ENCODE data around the gene PTPRO.
A peak's percentile ranks its signal among the peaks of the same experiment; 100 is the strongest.

The PTPRO gene

GRCh38 chr12:15558915-15559528 lies 236.7 kb downstream of the PTPRO start:
- DNase-seq (ENCODE audit: low spot score), result no peak

- DNase-seq (ENCODE audit: low spot score), result no peak
These were observed 239.1 kb downstream of the PTPRO start for GRCh38 chr12:15561396-15561795.

GRCh38 chr12:15562263-15562662 lies 240.0 kb downstream of the PTPRO start:
- DNase-seq (ENCODE audit: low spot score), result no peak

- peak; percentile 66 for DNase-seq (ENCODE audit: low spot score)
These were observed 241.4 kb downstream of the PTPRO start for GRCh38 chr12:15563663-15564062.

- no peak for DNase-seq (ENCODE audit: low spot score)
These were observed 252.0 kb downstream of the PTPRO start for GRCh38 chr12:15574353-15574752.

- DNase-seq (ENCODE audit: low spot score), result peak; percentile 21
These were observed 253.6 kb downstream of the PTPRO start for GRCh38 chr12:15575671-15576541.

- no peak for DNase-seq (ENCODE audit: low spot score)
These were observed 258.1 kb downstream of the PTPRO start for GRCh38 chr12:15580431-15580830.

GRCh38 chr12:15581006-15581405 lies 258.7 kb downstream of the PTPRO start:
- no peak for DNase-seq (ENCODE audit: low spot score)

- no peak for DNase-seq (ENCODE audit: low spot score)
These were observed 261.5 kb downstream of the PTPRO start for GRCh38 chr12:15583804-15584203.

- peak; percentile 92 for DNase-seq (ENCODE audit: low spot score)
These were observed 262.2 kb downstream of the PTPRO start for GRCh38 chr12:15584366-15585041.

- DNase-seq (ENCODE audit: low spot score), result no peak
These were observed 267.2 kb downstream of the PTPRO start for GRCh38 chr12:15589328-15590032.

- DNase-seq (ENCODE audit: low spot score), result peak; percentile 81
These were observed 268.0 kb downstream of the PTPRO start for GRCh38 chr12:15590180-15590826.

- DNase-seq (ENCODE audit: low spot score), result no peak
These were observed 269.5 kb downstream of the PTPRO start for GRCh38 chr12:15591811-15592210.

GRCh38 chr12:15592934-15593333 lies 270.6 kb downstream of the PTPRO start:
- DNase-seq (ENCODE audit: low spot score), result no peak

GRCh38 chr12:15596174-15596573 lies 273.9 kb downstream of the PTPRO start:
- no peak for DNase-seq (ENCODE audit: low spot score)

GRCh38 chr12:15597125-15597830 lies 275.0 kb downstream of the PTPRO start:
- DNase-seq (ENCODE audit: low spot score), result no peak

- DNase-seq (ENCODE audit: low spot score), result peak; percentile 29
These were observed 277.1 kb downstream of the PTPRO start for GRCh38 chr12:15599266-15600037.

GRCh38 chr12:15600223-15600935 lies 278.1 kb downstream of the PTPRO start:
- no peak for DNase-seq (ENCODE audit: low spot score)

GRCh38 chr12:15601210-15601800 lies 279.0 kb downstream of the PTPRO start:
- DNase-seq (ENCODE audit: low spot score), result no peak

Data from Ammon's horn (tissue), 1 donor.